Umbilical cord (tissue), 2 donors: ENCODE data around the gene ZBTB7B. TPM values are rescaled to one million over a fixed set of nuclear protein-coding genes. Genes with fewer than 3 reads are reported as not detected.
"Not testable (repeated sequence)": the region's sequence is repeated elsewhere in the genome, so short reads cannot be mapped to it uniquely, and the experiment has no call there.

Source experiments
- DNase-seq: peaks from one replicate; pipeline ENCODE4 v3.0.0-alpha.2; 2015; ENCODE audit warnings: low spot score
- total RNA-seq: library from RNA; depleted of rRNA; stranded (reverse); fragments of >200 nt; gene quantifications from one replicate; pipeline ENCODE4 v1.2.3, GENCODE V29; 2014; ENCODE audit warnings: low replicate concordance; ENCODE audit not compliant: insufficient read depth

ZBTB7B gene
- total RNA-seq, 1 donor from 2014 or later = 18.8 TPM

DNA sequence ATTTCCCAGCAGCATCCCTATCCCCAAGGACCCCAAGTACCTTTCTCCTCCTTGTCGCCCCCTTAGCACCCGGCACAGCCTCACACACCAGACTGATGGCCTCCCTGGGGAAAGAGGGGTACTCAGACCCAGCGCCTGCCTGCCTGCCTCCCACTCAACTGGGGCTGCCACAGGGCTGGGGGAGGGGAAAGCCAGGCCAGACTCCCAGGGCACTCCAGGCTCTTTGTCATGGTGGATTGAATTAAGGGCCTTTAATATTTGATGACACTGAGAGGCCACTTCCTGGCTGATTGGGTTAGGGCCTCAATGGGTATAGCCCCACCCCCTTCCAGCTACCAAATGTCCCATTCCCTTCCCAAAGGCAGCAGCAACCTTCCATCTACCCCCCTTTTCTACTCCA is 33.9 kb upstream of the ZBTB7B start:
- no peak for DNase-seq

DNA sequence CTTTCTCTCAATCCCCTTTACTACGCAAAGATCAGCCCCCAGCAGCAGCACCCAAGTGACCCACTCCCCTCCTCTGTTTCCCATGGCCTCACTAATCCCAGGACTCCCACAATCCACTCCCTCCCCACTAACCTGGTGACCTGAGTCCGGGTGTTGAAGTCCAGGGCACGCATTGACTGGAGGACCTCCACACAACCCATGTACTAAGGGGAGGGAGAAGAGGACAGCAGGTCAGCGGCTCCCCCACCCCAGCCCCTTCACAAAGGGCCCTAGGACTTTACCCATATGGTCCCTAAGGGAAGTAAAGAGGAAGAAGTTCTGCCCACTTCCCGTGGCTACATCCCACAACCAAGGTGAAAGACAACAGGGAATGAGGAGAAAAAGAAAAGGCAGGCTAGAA is 33.4 kb upstream of the ZBTB7B start:
- no peak for DNase-seq

DNA sequence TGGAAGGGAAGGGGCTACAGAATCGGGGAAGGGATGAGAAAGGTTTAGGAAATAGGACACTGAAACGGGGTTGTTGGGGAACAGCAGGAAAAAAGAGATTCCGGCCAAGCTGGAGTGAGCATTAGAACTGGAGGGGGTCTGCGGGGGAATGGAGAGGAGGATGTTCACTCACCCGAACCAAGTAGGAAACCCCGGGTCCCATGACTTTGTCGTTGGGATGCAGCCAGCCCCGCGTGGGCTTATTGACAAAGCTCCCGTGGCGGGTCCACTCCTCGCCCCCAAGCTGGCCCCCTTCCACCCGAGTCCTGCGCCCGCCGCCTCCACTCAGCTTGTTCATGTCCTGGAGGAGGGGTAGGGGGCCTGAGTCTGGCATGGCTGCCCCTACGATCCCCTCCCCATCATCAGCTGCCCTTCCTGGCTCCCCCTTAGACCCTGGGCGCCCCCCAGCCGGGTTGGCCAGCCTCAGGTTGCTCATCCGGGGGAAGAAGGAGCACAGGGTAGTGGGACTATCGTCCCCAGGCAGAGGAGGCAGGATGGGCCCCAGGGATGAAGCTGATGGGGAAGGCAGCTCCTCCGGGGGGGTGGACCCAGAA is 32.6 kb upstream of the ZBTB7B start:
- DNase-seq = no peak

DNA sequence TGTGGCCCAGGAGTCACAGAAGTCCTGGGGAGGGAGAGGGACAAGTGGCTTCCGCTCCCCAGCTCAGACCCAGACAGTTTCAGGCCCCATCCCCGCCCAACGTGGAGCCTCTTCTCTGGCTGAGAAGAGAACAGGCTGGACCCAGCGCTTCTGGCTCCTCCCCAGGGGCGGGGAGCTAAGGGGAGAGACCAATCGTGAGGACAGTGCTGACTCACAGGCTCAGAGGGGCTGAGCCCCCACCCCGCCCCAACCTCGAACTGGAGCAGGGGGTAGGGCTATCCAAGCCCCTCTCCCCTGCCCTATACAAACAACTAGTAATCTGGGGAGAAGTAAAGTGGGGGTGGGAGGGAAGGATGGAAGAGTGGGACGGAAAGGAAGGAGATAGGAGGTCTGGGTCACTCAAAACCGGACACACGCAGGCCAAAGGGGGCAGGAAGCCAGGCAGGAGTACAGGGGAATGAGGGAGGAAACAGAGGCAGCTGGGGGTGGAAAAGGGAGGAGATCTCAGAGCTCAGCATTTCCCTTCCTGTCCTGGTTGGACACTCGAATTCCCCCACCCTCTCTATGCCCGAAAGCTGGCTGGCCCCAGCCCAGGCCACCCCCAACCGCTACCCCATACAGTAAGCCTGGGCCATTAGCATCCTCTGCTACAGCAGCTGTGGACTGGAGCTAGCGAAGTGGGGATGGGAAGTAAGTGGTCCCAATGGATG is 31.8 kb upstream of the ZBTB7B start, which contains the start of gene SHC1:
Gene SHC1, minus strand, starts transcription at position 117 of the 710 bp plus-strand sequence. CDS start 221 bp downstream, outside the sequence.
- peak; percentile 99 for DNase-seq

DNA sequence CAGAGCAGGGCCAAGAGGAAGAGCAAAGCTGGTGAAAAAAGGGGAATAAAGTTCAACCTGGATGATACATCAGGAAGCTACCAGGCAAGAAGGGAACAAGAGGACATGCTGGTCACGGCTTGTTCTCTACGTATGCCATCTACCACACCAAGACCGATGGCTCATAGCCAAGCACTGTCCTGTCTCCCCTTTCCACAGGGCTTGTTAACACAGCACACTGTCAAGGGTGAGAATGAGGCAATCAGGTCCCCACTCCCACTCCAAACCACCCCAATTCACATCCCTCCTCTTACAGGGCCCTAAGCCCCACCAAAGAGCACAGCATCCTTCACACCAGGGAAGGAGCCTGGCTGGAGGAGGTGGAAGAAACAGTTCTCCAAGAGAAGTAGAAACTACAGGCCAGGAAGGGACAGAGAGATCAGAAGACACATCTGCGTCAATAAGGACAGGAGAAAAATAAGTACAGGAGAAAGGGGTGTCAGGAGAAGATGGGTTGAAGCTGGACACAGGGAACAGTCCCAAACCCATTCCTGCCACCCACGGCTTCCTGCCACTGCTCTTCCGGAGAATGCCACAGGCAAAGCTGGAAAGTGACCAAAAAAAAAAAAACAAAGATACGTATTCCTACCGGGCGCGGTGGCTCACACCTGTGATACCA is 31.1 kb upstream of the ZBTB7B start:
- no peak for DNase-seq

DNA sequence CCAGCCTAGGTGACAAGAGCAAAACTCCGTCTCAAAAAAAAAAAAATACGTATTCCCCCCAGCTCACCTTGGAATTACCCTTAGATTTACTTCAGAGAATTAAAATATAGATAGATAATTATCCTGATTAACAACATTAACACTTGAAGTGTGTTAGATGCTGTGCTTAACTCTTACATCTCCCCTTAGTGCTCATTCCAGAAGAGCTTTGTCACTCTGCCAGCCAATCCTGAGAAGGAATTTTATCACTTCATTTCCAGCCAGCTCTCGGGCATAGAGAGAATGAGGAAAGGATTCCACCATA is 30.4 kb upstream of the ZBTB7B start:
- no peak for DNase-seq

DNA sequence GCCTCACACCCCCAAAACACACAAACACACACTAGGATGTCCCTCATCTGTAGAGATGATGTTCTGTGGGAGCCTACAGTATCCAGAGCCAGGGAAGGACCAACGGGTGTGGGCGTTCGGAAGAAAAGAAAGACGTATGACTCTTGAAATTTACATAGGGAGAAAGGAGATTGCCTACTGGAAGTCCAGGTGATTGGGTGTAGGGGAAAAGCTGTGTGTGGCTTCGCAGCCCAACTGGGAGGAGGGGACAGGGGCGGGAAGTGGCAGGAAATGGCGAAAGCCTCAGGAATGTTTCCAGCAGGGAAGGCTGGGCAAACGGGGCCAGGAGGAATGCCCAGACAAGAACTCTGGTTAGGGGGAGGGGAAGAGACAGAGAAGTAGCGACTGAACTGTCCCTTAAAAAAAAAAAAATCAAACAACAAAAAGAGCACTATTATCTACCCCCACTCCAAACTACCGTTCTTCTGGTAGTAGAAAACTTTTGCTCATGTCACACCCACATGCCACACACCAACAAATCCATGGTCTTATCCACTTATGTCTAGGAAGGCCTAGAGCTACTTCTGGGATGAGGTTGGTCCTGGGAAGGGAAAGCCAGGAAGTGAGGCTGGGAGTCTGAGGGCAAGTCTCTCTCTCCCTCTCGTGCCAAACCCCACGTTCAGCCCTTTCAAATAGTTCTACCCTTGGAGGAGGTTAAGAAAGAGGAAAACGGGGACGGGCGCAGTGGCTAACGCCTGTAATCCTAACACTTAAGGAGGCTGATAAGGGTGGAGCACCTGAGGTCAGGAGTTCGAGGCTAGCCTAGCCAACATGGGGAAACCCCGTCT is 29.9 kb upstream of the ZBTB7B start:
- DNase-seq = peak; percentile 91

DNA sequence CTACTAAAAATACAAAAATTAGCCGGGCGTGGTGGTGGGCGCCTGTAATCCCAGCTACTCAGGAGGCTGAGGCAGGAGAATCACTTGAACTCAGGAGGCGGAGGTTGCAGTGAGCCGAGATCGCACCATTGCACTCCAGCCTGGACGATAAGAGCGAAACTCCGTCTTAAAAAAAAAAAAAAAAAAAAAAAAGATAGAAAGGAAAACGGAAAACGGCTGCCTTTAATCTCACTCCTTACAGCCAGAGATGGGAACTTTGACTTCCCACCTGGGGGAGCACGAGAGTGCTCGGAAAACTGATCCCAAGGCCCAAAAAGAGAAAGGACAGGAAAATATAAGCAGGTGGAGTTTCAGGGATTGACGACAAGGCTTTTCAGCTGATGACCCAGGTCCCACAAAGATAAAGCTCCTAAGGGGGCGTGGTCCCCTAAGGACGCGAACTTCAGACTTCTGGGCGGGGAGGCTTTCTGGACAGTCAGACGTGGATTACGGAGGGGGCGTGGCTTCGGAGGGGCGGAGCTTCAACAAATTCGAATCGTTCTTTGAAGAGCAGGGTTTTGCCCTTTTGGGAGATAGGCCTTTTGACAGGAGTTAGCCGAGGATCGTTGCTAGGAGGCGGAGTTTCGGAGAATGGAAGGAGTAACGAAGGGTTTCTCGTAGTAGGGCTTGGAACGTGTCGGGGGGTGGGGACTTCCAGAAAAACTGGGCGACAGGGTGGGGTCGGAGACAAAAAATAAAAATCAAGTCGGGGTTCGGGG is 29.1 kb upstream of the ZBTB7B start:
- peak; percentile 98 for DNase-seq

DNA sequence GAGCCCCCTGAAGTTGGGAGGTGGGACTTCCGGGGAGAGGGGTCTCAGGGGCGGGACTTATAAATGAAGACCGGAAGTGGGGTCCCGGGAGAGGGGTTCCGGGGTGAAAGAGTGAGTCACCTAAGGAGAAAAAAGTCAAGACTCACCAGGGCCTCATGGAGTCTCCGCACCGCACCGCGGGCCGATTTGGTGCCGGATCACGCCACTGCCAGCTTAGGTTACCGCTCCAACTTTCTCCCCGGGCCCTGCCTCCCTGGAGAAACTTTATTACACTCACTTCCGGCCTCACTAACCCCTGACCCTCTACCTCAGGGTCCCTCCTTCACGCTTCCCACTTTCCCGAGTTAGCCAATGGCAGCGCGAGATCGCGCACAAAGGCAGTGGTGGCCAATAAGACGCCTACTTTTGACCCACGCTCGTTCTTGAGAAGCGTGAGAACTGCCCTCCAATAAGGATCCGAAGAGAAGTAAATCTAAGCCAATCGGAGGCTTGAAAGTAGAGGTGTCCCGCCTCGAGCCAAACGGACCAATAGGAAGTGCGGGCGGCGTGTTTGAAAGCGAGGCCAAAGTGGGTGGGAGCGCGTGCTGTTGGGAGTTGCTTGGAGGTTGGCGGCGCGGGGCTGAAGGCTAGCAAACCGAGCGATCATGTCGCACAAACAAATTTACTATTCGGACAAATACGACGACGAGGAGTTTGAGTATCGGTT is 28.3 kb upstream of the ZBTB7B start, which contains the start of gene CKS1B:
Gene CKS1B, plus strand, starts transcription at position 580 of the 706 bp plus-strand sequence. Its CDS starts 65 bp downstream, at position 645.
- peak; percentile 100 for DNase-seq

DNA sequence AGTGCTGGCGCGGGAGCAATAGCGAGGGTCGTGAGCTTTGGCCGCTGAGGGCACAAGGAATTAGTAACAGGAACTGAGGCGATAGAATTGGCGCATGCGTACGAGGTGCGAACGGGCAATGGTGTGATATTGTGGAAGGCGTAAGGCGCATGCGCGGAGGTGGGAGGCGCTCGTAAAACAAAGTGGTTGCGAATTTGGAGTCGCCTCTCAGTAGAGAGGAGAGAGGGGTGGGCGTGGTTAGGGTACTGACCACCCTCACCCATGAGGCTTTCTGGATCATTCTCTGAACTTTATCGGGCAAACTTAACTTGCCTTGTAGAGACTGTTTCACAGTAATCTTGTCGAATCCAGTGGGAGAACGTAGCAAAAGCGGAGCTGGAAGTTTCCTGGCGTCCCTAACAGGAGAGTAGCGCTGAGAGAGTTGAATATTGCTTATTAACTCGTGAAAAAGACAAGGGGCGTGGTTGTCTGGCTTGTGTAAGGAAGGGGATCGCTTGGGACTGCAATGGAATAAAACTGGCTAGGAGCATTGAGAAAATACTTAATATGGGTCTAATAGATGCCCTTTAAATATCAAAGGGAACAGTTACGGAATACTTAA is 27.7 kb upstream of the ZBTB7B start:
- peak; percentile 99 for DNase-seq

DNA sequence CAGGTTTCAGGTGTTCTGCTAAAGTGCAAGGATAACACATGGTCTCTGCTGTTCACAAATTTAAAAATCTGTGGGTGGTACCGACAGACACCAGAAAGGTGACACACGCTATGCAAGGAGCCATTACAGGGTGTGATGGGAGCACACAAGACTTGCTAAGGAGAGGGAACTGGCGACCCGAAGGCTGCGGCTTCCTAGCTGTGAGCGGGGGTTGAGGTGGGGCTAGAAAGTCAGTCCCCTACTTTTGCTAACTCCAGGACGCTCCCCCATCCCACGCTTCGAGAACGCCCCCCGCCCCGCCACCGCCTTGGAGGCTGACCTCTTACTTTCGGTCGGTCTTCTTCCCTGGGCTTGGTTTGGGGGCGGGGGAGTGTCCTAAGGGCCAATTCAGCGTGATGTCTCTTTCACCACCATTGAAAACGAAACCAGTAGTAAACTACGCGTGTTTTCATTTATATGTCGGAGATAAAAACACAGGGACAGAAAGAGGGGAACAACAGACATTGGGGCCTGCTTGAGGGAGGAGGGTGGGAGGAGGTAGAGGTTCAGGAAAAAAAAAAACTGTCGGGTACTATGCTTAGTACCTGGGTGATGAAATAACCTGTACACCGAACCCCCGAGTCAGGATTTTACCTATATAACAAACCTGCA is 27.1 kb upstream of the ZBTB7B start:
- DNase-seq = peak; percentile 71

DNA sequence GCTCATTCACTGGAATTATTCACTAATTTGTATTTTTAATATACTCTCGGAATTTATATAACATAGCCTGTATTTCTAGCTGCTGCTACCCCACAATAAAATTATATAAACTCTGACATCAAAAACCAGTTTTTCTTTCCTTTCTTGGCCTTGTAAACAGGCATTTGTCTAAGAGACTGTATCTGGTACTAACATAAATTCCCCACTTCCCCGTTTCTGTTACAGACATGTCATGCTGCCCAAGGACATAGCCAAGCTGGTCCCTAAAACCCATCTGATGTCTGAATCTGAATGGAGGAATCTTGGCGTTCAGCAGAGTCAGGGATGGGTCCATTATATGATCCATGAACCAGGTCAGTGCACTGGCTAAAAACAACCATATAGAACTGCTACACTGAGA is 24.8 kb upstream of the ZBTB7B start:
- not testable (repeated sequence) for DNase-seq

DNA sequence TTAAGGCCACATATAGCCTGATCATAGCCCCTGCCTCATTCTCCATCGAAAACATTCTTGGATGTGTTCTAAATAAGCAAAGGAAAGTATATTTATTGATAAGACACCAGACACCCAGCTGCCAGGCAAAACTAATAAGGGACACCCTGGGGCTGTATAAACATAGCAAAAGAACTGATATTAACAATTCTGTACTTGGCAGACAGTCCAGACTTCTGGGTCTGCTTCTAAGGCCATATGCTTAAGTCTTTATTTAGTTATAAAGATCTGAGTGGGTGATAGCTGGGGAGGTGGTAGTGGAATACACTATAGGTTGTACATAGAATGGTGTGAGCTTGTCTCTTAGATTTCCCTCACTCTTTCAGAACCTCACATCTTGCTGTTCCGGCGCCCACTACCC is 24.2 kb upstream of the ZBTB7B start:
- no peak for DNase-seq

DNA sequence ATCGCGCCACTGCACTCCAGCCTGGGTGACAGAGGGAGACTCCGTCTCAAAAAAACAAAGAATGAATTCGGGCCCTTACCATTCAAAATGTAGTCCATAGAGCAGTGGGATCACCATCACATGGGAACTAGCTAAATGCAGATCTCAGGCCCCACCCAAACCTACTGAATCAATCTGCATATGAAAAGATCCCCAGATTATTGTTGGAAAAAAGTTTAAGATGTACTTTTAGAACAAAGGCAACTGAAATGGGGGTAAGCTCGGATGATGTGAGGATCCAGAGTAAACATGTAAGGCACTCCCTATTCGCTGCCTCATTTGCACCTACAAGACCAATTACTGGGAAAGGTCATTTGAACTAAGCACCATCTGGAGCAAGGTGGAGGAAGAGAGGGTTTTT is 20.3 kb upstream of the ZBTB7B start:
- no peak for DNase-seq

DNA sequence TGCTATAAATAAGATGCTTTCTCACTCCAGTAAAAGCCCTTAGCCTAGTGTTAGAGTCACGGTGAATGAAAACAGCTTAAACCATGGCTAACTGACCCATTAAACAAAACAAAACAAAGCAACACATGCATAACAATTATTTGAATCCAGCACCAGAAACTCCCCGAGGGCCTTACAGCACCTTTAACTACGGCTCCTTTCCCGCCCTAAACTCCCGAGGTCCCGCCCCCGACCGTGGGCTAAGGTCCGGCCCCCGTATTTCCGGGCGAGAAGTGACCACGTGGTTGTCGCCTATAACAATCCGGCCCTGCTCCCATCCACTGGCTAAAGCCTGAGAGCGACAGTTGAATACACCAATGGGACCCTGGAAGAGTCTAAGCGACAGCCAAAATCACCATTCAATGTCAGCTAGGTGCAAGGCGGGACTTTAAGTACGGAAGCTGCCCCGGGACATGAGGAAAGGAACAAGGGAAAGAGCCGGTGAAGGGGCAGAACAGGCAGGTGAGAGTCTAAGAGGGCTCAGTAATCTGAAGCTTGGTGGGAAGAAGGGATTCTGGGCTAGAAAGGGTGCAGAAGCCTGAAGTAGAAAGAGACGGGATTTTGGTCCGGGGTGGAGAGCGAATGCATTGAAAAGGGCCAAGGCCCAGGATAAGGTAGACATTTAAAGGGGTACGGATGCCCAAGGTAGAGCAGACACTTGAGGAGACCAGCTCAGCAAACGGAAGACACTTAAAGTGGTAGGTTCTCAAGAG is 19.5 kb upstream of the ZBTB7B start, which contains the start of gene FLAD1:
Gene FLAD1, plus strand, starts transcription at position 448 of the 752 bp plus-strand sequence. CDS start 351 bp downstream, outside the sequence.
- peak; percentile 100 for DNase-seq

DNA sequence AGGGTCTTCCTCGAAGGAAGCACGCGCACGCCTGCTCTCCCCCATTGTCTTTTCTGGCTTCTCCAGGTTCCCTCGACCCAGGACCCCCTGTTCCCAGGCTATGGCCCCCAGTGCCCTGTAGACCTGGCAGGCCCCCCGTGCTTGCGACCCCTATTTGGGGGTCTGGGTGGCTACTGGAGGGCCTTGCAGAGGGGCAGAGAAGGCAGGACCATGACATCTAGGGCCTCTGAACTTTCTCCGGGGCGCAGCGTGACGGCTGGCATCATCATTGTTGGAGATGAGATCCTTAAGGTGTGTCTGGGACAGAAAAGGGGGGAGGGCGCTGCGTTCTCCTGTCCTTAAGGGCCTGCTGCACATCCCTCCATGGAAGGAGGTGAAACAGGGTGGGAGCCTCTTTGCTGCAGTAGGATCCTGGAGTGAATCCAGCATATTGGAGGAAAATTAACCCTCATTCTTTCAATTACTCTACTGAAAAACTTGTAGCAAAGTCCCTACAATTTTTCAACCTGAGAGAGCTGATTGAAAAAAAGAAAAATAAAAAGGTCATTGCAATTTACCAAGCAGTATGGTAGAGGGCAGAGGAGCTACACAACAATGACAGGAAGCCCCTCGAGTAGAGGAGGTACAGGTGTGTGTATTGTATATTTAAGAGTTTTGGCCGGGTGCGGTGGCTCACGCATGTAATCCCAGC is 18.7 kb upstream of the ZBTB7B start:
- no peak for DNase-seq

DNA sequence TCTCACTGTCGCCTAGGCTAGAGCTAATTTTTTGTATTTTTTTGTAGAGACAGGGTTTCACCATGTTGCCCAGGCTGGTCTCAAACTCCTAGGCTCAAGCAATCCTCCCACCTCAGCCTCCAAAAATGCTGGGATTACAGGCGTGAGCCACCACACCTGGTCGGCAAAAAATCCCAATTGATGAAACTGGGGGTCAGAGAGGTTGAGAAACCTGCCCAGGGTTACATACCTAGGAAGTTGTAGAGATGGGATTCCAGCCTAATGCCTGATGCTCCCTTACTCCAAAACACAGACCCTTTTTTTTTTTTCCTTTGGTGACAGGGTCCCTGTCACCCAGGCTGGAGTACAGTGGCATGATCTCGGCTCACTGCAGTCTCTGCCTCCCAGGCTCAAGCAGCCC is 15.9 kb upstream of the ZBTB7B start:
- not testable (repeated sequence) for DNase-seq

DNA sequence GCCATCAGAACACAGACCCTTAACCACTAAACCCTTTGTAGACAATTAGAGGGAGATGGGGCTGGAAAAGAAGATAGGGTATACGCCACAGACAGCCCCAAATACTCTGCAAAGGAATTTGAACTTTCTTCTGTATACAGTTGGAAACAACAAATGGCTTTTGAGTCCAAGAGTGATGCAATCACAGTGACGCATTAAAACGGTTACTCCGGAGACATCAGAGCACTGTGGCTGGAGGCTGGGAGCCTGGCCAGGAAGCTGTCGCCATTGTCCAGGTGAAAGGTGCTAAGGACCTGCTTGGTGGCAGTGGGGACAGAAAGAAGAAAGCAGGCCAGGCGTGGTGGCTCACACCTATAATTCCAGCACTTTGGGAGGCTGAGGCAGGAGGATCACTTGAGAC is 15.3 kb upstream of the ZBTB7B start:
- no peak for DNase-seq
